Superior temporal gyrus (tissue), 1 donor: ENCODE measurements around the gene PHF1.
A peak's percentile ranks its signal among the peaks of the same experiment; 100 is the strongest.
"Not testable (repeated sequence)": the region's sequence is repeated elsewhere in the genome, so short reads cannot be mapped to it uniquely, and the experiment has no call there.

Experiments
- DNase-seq: peaks from one replicate; pipeline ENCODE4 v3.0.0-alpha.2; 2016; ENCODE audit errors: extremely low spot score

Gene PHF1

GRCh38 chr6:33391278-33391921 lies 19.4 kb upstream of the PHF1 start, which contains the start of gene KIFC1:
Gene KIFC1, plus strand, starts transcription at chr6:33391823. Its CDS starts 163 bp downstream, at chr6:33391986.
- DNase-seq: peak; percentile 99

GRCh38 chr6:33391922-33392594 lies 18.8 kb upstream of the PHF1 start:
- no peak for DNase-seq

- no peak for DNase-seq
These were observed 18.2 kb upstream of the PHF1 start for GRCh38 chr6:33392595-33392948.

GRCh38 chr6:33392979-33393378 lies 17.8 kb upstream of the PHF1 start:
- no peak for DNase-seq

GRCh38 chr6:33397541-33397940 lies 13.3 kb upstream of the PHF1 start:
- DNase-seq: no peak

- DNase-seq: not testable (repeated sequence)
These were observed 12.2 kb upstream of the PHF1 start for GRCh38 chr6:33398601-33399000.

GRCh38 chr6:33399881-33400280 lies 10.9 kb upstream of the PHF1 start:
- not testable (repeated sequence) for DNase-seq

- DNase-seq: no peak
These were observed 5.9 kb upstream of the PHF1 start for GRCh38 chr6:33404884-33405283.

- no peak for DNase-seq
These were observed 5.4 kb upstream of the PHF1 start for GRCh38 chr6:33405386-33405940.

GRCh38 chr6:33406126-33406525 lies 4.7 kb upstream of the PHF1 start:
- no peak for DNase-seq

GRCh38 chr6:33407132-33407718 lies 3.6 kb upstream of the PHF1 start:
- no peak for DNase-seq

GRCh38 chr6:33410050-33410710 lies 634 bp upstream of the PHF1 start:
- peak; percentile 95 for DNase-seq

- DNase-seq: no peak
These were observed 805 bp downstream of the PHF1 start for GRCh38 chr6:33411632-33412005.

- no peak for DNase-seq
These were observed 1.6 kb downstream of the PHF1 start for GRCh38 chr6:33412140-33413009.

GRCh38 chr6:33413241-33414120 lies 2.7 kb downstream of the PHF1 start:
- DNase-seq: no peak

GRCh38 chr6:33414592-33415271 lies 3.9 kb downstream of the PHF1 start:
- no peak for DNase-seq

GRCh38 chr6:33415831-33416230 lies 5.0 kb downstream of the PHF1 start:
- DNase-seq: no peak

- DNase-seq: no peak
These were observed 5.7 kb downstream of the PHF1 start for GRCh38 chr6:33416386-33417127.
